Pancreas (tissue), 10 donors: ENCODE results near the gene EDNRA. TPM values are rescaled to one million over a fixed set of nuclear protein-coding genes. Genes with fewer than 3 reads are reported as not detected.

ENCODE experiments used
- ATAC-seq, 4 donors: fragments of 200-7000 bp; cut with Tn5 transposase; one replicate each; pipeline versions ENCODE4 v1.8.0 to v1.9.1; 2020; ENCODE audit warnings: mild to moderate bottlenecking in 4 of 4, moderate library complexity in 4 of 4
- DNase-seq, 6 donors: peaks; one replicate each; pipeline ENCODE4 v3.0.0-alpha.2; 2020
- FAIRE-seq: peaks from 2 replicates; lab custom pipeline; 2012; peaks lifted over from hg19 to GRCh38; lab: Jason Lieb, UNC
- H3K27ac ChIP-seq, 4 donors: fragments of 200-600 bp; sonication (generic); 1 replicate in 3 of 4; 2 replicates in 1 of 4; pipeline versions ENCODE4 v1.5.0 to v1.8.0; 2020
- H3K27me3 ChIP-seq, 4 donors: fragments of 200-600 bp; one replicate each; pipeline ENCODE4 v1.8.0; 2021
- H3K36me3 ChIP-seq, 3 donors: fragments of 200-600 bp; sonication (generic) in 1 of 3; one replicate each; pipeline versions ENCODE4 v1.5.0 to v1.8.0; 2020 to 2021
- H3K4me1 ChIP-seq, 3 donors: fragments of 200-600 bp; one replicate each; pipeline ENCODE4 v1.8.0; 2021
- H3K4me3 ChIP-seq, 4 donors: fragments of 200-600 bp; sonication (generic) in 2 of 4; one replicate each; pipeline versions ENCODE4 v1.5.0 to v1.8.0; 2020 to 2021
- H3K9me3 ChIP-seq, 4 donors: fragments of 200-600 bp; one replicate each; pipeline ENCODE4 v1.8.0; 2021
- CTCF ChIP-seq, 4 donors: fragments of 200-600 bp; sonication (generic) in 3 of 4; IDR thresholded peaks; one replicate each; pipeline versions ENCODE4 v1.5.0 to v1.8.0; 2021; ENCODE audit warnings: antibody characterized with exemption in 4 of 4
- WGBS, 2 donors: extraction: QIAGEN DNeasy Blood & Tissue Kit; methylation state at CpG; one replicate each; pipeline ENCODE4 v1.1.7; 2013; 5-methylcytosine and 5-hydroxymethylcytosine counted together
- intact Hi-C, 3 donors: fragments of 100-400 bp; cut with DNase I; formaldehyde crosslinking; loops; one replicate each; pipeline versions ENCODE4 v1.11.1 to v1.14.2; 2022
- polyA plus RNA-seq, 2 donors: library from polyadenylated mRNA; stranded (reverse); fragments of 200-250 nt; gene quantifications; one replicate each; pipeline ENCODE4 v1.2.3, GENCODE V29; 2013
- total RNA-seq, 6 donors: library from RNA; stranded (reverse); fragmentation: NEBNext Ultra II Directional in 4 of 6; extraction: Animal tissue kit (Norgen Biotek cat#: 25700) in 4 of 6; gene quantifications; one replicate each; pipeline versions ENCODE4 v1.2.1 to v1.2.4, GENCODE V29; 2021 to 2023
- donor health status: healthy with polysubstance abuse.
- donor health status: DM: no; HTN: no; CAD: no; lungs with moderate emphysema.
- donor health status: DM: no; HTN: no; CAD: no.
- donor health status: control.
- donor health status: control.
- donor health status: Bipolar disorder and iron deficiency.
- donor health status: DM: yes; HTN: yes; CAD: no.
- donor health status: DM: no; HTN: no; CAD: no.
- donor health status: DM: no; HTN: no; CAD: no.
- donor health status: DM: yes; HTN: yes; CAD: no.

The EDNRA gene
- total and polyA plus RNA-seq, 8 donors = 0.23 to 4.6 (median 0.53) TPM

GRCh38 chr4:147508346-147508745, 27.4 kb downstream of the EDNRA start:
- no peaks in the 10 kb centered on the region for H3K4me1 ChIP-seq
- DNase-seq = no peak
- H3K36me3 ChIP-seq = no peaks in the 10 kb centered on the region
- intact Hi-C loops = no loop called here
- H3K27me3 ChIP-seq = no peaks in the 10 kb centered on the region
- WGBS, 2 donors = 64 to 65% methylated on average over 2 of the region's 2 CpGs
- no peak for FAIRE-seq
- no peak overlapping the region for H3K4me3 ChIP-seq
- ATAC-seq = no peak
- H3K9me3 ChIP-seq = no peaks in the 10 kb centered on the region
- TF ChIP-seq CTCF (IDR thresholded peaks at IDR 0.05) = no peak
- no peak overlapping the region for H3K27ac ChIP-seq

- FAIRE-seq (no peak), DNase-seq (no peak), ATAC-seq (no peak)
- no peaks in the 10 kb centered on the region for H3K27me3 ChIP-seq
- TF ChIP-seq CTCF (IDR thresholded peaks at IDR 0.05) = no peak
- H3K4me3 ChIP-seq = no peak overlapping the region
- WGBS, 2 donors = 67 to 74% methylated on average over 2 of the region's 2 CpGs
- no peaks in the 10 kb centered on the region for H3K36me3 ChIP-seq
- no peaks in the 10 kb centered on the region for H3K4me1 ChIP-seq
- H3K9me3 ChIP-seq = no peaks in the 10 kb centered on the region
- no peak overlapping the region for H3K27ac ChIP-seq
- intact Hi-C loops = no loop called here
Observed at GRCh38 chr4:147509386-147509785, 28.5 kb downstream of the EDNRA start.

GRCh38 chr4:147510962-147511668, 30.2 kb downstream of the EDNRA start:
- no peak for FAIRE-seq
- WGBS, 2 donors = 70 to 85% methylated on average over 2 of the region's 2 CpGs

GRCh38 chr4:147513091-147513490, 32.2 kb downstream of the EDNRA start:
- ATAC-seq (no peak), DNase-seq (no peak), FAIRE-seq (no peak)
- no peaks in the 10 kb centered on the region for H3K36me3 ChIP-seq
- no peaks in the 10 kb centered on the region for H3K27me3 ChIP-seq
- H3K27ac ChIP-seq = no peak overlapping the region
- intact Hi-C loops = no loop called here
- no peak overlapping the region for H3K4me3 ChIP-seq
- H3K4me1 ChIP-seq = no peaks in the 10 kb centered on the region
- TF ChIP-seq CTCF (IDR thresholded peaks at IDR 0.05) = no peak
- WGBS, 2 donors = 81 to 95% methylated on average over 2 of the region's 2 CpGs
- no peaks in the 10 kb centered on the region for H3K9me3 ChIP-seq

More at GRCh38 chr4:147510962-147511668, 30.2 kb downstream of the EDNRA start:
- no peaks in the 10 kb centered on the region for H3K27me3 ChIP-seq
- no peak for TF ChIP-seq CTCF (IDR thresholded peaks at IDR 0.05)
- H3K9me3 ChIP-seq = no peaks in the 10 kb centered on the region
- H3K4me1 ChIP-seq = no peaks in the 10 kb centered on the region
- ATAC-seq = no peak
- H3K4me3 ChIP-seq = no peak overlapping the region
- intact Hi-C loops = no loop called here
- DNase-seq = no peak
- H3K27ac ChIP-seq = no peak overlapping the region
- H3K36me3 ChIP-seq = no peaks in the 10 kb centered on the region

GRCh38 chr4:147513952-147514351, 33.1 kb downstream of the EDNRA start:
- intact Hi-C loops = no loop called here
- TF ChIP-seq CTCF (IDR thresholded peaks at IDR 0.05) = no peak
- Histone ChIP-seq H3K4me1 (no peaks in the 10 kb centered on the region), H3K27ac (no peak overlapping the region), H3K9me3 (no peaks in the 10 kb centered on the region), H3K4me3 (no peak overlapping the region), H3K27me3 (no peaks in the 10 kb centered on the region), H3K36me3 (no peaks in the 10 kb centered on the region)
- ATAC-seq (no peak), DNase-seq (no peak), FAIRE-seq (no peak)
- WGBS, 2 donors = 67 to 72% methylated on average over 6 of the region's 6 CpGs
